Ureter (tissue), 1 donor: ENCODE results near the gene LYPD8. TPM values are rescaled to one million over a fixed set of nuclear protein-coding genes. Genes with fewer than 3 reads are reported as not detected.

Source experiments
- DNase-seq: peaks from one replicate; pipeline ENCODE4 v3.0.0-alpha.2; 2020; ENCODE audit warnings: low spot score
- total RNA-seq: library from RNA; stranded (reverse); gene quantifications from one replicate; pipeline ENCODE4 v1.2.4, GENCODE V29; 2023
- donor health status: DM: yes; HTN: yes; CAD: no.

The LYPD8 gene
- total RNA-seq, 1 donor from 2014 or later = not detected

DNA sequence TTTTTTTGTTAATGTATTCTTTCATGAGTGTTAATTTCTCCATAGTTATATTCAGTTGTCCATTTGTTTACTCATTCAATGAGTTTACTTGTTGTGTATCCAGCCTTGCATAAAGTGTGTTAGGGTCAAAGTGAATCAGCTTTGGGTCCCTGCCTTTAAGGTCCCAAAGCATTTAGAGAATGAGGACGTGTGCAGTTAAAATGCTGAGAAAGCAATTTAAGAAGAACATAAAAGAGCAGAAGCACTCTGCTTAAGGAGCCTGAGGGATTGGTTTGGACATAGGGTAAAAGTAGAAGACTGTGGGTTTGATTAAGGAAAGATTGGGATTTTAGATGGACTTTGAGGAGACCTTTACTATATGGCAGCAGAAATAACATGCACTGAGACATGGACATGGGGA, 56.5 kb downstream of the LYPD8 start:
- no peak for DNase-seq

DNA sequence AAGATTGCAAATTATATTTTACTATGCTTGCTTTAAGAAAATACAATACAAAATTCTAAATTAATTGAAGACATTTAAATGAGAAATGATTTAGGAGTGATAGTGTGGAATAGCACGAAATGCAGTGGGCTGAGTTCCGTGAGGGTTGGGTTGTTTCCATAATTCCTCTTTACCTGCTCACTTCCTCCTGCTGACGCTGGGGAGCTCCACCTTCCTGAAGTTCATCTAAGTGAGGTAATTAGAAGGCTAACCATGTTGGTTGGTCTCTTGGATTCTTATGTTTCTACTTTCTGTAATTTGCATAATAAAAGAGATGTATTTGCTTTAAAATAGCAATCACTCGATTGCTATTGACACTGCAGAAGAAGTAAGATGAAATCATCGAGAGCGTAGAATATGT, 57.7 kb downstream of the LYPD8 start:
- DNase-seq = no peak

DNA sequence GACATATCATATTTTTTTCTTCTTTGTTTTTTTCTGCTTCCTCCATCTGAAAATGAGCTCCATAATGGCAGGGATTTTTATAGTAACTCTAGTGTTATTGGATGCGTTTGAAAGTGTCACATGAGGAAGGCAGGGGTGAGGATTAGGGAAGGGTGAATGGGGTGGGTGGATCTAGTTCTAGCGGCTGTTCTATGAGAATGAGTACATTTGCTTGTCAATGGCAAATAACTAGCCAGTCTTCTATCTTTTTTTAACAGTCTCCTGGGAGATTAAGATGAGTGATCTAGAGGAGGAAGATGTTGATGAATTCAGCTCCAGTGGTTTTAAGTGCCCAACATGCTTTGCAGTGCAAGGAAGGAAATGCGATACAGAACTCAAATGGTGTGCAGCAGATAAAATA, 58.8 kb downstream of the LYPD8 start:
- no peak for DNase-seq

DNA sequence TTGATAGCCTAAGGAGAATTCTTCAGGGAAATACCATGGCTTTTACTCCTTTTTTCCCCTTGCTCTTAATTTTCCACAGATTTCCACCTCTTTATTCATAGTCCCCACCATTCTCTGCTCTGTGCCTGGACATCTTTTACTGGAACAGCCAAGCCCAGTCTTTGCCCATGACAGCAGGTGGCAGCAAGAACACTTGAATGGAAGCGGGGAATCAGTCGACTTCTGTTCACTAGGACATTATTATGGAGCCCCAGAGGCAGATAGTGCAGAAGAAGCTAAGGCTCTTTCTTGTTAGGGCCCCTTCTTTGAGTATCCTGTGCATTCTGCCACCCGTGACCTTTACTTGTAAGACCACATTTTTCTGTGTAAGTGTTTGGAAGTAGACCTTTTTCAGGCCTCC, 59.3 kb downstream of the LYPD8 start:
- DNase-seq = no peak

- DNase-seq = no peak
Measured at GRCh38 chr1:248695451-248696132, 60.0 kb downstream of the LYPD8 start.

DNA sequence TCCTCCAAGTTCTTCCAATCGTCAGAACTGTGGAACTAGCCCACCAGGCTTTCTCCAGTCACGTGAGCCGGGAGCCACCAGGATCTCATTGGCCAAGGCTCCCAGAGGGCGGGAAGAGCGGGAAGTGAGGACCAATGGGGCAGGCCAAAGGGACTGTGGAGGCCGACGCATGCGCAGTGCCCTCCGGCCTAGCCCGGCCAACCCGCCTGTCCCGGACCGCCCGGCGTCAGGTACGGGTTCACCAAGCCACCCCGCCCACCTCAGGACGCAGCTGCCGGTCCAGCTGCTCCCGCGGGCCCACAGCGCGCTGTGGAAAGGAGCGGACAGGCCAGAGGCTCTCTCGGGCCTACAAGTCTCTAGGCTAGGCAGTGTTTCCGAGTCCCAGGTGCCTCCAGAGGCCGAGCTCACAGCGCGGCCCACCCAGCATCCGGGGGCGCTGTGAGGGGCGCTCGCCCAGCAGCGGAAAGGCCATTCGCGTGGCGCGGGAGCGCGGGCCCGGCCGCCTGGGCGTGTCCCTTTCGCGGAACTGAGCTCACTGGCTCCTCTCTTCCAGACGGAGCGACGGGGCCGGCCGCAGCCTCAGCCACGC, 63.9 kb downstream of the LYPD8 start:
- DNase-seq = no peak

Other genes with a start within 250 kb of the LYPD8 start
- gene OR2G6, start 247.7 kb downstream of the LYPD8 start, total RNA-seq = not detected
- gene OR2T29, start 193.0 kb downstream of the LYPD8 start, total RNA-seq = not detected
- not detected for gene OR2T34, start 181.0 kb downstream of the LYPD8 start, total RNA-seq
- not detected for gene OR2T10, start 158.1 kb downstream of the LYPD8 start, total RNA-seq
- not detected for gene OR2T11, start 120.7 kb downstream of the LYPD8 start, total RNA-seq
- not detected for gene OR2T35, start 110.5 kb downstream of the LYPD8 start, total RNA-seq
- not detected for gene OR2T27, start 100.2 kb downstream of the LYPD8 start, total RNA-seq
- gene OR14I1, start 53.0 kb downstream of the LYPD8 start, total RNA-seq = not detected
- 21.7 TPM for gene SH3BP5L, start 70.2 kb upstream of the LYPD8 start, total RNA-seq
- 30.1 TPM for gene ZNF672, start 82.5 kb upstream of the LYPD8 start, total RNA-seq
- 71.0 TPM for gene ZNF692, start 103.3 kb upstream of the LYPD8 start, total RNA-seq
- gene PGBD2, start 150.5 kb upstream of the LYPD8 start, total RNA-seq = 13.1 TPM